B cell (primary cell): ENCODE data around the gene SCN1B.

Experiments
- CTCF ChIP-seq: fragments of 200-600 bp; IDR thresholded peaks from one replicate; pipeline ENCODE4 v1.8.0; 2022; ENCODE audit warnings: antibody characterized with exemption, mild to moderate bottlenecking
- EZH2 ChIP-seq: IDR thresholded peaks from 2 replicates; pipeline ENCODE4 v1.6.1; 2012; ENCODE audit warnings: borderline replicate concordance, low read depth, mild to moderate bottlenecking, moderate library complexity, low read length; ENCODE audit not compliant: insufficient read depth, poor library complexity, severe bottlenecking

GRCh38 chr19:35056513-35057063, 26.3 kb downstream of the SCN1B start:
- TF ChIP-seq CTCF (no peak), EZH2 (no peak)
